B cell (primary cell): ENCODE measurements around the gene ZNF587.

Experiments used
- EZH2 ChIP-seq: IDR thresholded peaks from 2 replicates; pipeline ENCODE4 v1.6.1; 2012; ENCODE audit warnings: borderline replicate concordance, low read depth, mild to moderate bottlenecking, moderate library complexity, low read length; ENCODE audit not compliant: insufficient read depth, poor library complexity, severe bottlenecking
- TF ChIP-seq, protein P1 (sequence below): fragments of 200-600 bp; IDR thresholded peaks from one replicate; pipeline ENCODE4 v1.8.0; 2022; ENCODE audit warnings: antibody characterized with exemption, mild to moderate bottlenecking

DNA sequence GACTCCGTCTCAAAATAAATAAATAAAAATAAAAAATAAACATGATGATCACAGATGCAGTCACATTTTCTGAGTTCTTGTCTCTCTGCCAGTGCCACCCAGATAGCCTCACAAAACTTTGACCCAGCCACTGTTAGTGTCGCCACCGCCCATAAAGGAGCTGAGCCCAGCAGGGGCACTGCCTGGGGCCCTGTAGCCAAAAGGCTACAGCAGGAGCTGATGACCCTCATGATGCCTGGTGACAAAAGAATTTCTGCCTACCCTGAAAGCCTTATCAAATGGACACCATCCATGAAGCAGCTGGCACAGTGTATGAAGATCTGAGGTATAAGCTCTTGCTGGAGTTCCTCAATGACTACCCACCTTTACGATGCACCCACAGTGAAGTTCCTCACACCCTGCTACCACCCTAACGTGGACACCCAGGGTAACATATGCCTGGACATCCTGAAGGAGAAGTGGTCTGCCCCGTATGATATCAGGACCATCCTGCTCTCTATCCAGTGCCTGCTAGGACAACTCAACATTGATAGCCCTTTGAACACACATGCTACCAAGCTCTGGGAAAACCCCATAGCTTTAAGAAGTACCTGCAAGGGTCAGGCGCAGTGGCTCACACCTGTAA, 18.3 kb downstream of the ZNF587 start:
- TF ChIP-seq, protein P1, sequence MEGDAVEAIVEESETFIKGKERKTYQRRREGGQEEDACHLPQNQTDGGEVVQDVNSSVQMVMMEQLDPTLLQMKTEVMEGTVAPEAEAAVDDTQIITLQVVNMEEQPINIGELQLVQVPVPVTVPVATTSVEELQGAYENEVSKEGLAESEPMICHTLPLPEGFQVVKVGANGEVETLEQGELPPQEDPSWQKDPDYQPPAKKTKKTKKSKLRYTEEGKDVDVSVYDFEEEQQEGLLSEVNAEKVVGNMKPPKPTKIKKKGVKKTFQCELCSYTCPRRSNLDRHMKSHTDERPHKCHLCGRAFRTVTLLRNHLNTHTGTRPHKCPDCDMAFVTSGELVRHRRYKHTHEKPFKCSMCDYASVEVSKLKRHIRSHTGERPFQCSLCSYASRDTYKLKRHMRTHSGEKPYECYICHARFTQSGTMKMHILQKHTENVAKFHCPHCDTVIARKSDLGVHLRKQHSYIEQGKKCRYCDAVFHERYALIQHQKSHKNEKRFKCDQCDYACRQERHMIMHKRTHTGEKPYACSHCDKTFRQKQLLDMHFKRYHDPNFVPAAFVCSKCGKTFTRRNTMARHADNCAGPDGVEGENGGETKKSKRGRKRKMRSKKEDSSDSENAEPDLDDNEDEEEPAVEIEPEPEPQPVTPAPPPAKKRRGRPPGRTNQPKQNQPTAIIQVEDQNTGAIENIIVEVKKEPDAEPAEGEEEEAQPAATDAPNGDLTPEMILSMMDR = no peak
- no peak for TF ChIP-seq EZH2
